AG08396 (cell line): Measurements from ENCODE around the gene TAS1R1.
"Not testable (repeated sequence)": the region's sequence is repeated elsewhere in the genome, so short reads cannot be mapped to it uniquely, and the experiment has no call there.

Source experiments
- DNase-seq: peaks from one replicate; pipeline ENCODE4 v3.0.0; 2012; ENCODE audit warnings: low spot score, mixed read lengths

Gene TAS1R1

DNA sequence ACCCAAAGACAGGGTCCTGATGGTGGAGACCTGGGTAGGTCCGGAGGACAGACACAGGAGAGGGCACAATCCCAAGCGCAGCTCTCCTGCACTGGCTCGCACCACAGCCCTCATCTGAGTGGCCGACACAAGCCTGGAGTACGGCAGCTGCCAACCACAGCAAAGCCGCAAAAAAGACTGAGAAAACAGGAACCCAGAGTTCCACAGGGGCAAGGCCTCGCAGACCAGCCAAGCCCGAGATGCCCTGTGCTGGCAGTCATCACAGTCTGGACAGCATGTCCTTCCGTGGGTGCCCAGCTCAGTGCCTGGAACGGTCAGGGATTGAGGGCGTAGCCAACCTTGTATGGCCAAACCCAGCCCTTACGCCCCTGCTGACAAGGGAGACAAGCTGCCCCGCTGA lies 36.1 kb downstream of the TAS1R1 start:
- no peak for DNase-seq

DNA sequence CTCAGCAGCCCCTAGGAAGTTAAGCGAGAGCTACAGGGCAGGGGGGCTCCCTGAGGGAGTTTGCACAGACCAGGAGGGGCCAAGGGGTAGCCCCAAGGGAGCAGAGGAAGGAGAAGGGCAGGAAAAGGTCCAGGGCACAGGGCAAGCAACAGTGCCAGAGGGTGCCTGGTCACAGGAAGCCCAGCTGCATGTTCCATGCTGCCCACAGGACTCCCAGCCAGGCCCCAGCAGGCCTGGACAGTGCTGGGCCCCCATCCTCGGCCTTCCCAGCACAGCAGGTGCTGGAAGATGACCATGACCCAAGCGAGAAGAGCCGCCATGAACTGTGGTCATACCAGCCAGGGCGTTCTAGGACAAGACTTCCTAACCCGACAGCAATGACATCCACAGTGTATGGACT lies 36.5 kb downstream of the TAS1R1 start:
- no peak for DNase-seq

- no peak for DNase-seq
Observed at GRCh38 chr1:6592441-6592840, 37.3 kb downstream of the TAS1R1 start.

DNA sequence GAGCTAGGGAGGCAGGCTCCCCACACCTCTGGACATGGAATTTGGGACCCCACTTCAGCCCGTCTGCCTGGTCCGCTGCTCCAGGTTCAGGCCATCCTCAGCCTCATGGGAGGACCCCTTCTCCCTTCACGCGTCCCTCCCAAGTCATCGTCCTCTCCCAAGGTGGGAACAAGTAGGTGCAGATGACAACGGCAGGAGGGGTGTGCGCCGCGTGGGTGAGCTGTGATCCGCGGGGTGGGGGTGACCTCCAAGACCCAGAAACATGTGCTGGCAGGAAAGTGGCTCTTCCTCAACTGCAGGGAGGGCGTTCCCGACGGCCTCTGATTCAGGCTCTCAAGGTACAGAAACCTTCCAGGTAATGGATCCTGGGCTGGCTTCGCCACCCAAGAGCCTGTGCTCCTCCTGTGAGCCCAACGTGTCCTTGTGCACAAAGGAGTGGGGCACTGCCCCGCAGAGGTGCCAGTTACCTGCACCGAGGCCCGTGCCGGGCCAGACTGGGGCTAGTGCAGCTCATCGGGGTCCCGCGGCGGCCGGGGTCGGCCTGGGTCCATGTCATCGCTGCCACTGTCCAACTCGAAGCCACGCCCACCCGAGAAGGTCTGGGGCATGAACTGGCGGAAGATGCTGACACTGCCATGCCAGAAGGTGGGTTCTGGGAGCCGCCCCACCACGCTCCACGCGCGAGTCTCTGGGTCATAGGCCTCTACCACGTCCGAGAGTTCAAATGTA lies 37.9 kb downstream of the TAS1R1 start:
- no peak for DNase-seq

- no peak for DNase-seq
Observed at GRCh38 chr1:6593810-6594209, 38.7 kb downstream of the TAS1R1 start.

- no peak for DNase-seq
Observed at GRCh38 chr1:6594977-6595740, 40.1 kb downstream of the TAS1R1 start.

DNA sequence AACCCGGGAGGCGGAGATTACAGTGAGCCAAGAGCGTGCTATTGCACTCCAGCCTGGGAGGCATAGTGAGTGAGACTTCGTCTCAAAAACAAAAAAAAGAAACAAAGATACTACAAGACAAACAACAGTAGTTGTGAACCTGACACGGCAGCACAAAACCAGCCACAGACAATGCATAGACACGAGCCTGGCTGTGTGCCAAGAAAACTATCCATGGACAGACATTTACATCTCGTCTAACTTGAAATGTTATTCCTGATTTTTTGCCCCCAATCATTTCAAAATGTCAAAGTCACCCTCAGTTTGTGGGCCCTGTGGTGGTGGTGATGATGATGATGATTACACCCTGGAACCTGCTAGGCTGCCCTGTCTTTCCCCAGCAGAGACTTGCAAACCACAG lies 41.2 kb downstream of the TAS1R1 start:
- no peak for DNase-seq

- no peak for DNase-seq
Observed at GRCh38 chr1:6596886-6597776, 42.0 kb downstream of the TAS1R1 start.

DNA sequence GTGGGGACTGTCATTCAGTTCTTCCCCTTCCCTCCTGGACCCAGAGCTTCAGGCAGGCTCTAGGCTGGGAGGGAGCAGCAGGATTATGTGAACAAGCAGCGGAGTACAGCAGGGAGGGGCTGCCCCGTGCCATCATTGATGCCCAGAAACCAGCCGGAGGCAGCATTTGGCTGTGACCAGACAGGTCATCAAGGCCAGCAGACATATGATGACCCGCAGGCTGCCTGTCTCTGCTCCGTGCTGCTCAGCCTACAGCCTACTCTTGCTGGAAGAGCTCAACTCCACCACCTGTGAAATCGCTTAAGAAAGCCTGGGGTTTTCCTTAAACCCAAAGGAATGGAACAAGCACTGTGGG lies 42.6 kb downstream of the TAS1R1 start:
- DNase-seq, result no peak

GRCh38 chr1:6599141-6599975 lies 44.3 kb downstream of the TAS1R1 start:
- no peak for DNase-seq

GRCh38 chr1:6599991-6600390 lies 44.9 kb downstream of the TAS1R1 start:
- not testable (repeated sequence) for DNase-seq

DNA sequence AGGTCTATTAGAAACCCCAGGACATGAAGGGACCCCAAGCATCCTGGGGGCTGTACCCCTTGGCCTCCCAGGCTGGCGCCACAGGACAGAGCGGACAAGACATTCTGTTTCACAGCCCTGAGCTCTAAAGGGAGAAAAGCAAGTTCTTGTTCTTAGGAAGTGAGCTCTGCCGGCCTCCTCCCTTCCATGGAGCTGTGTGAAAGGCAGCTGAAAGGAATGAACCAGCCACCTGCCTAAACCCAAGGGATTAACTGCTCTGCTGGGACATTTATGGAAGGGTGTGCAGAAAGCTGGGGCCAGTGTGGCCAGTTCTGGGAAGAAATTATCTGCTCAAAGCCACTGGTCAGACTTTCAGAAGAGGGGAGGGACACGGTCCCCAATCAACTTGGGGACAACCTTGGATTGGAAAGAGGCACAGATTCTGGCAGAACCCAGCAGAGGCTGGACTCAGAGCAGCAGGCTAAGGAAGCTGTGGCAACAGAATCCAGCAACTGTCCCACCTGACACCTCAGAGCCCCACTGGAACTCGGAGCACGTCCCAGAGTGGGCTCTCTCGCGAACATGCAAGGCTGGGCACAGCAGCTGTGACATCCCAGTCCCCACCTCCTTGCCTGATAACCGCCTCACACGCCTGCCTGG lies 45.4 kb downstream of the TAS1R1 start:
- no peak for DNase-seq

DNA sequence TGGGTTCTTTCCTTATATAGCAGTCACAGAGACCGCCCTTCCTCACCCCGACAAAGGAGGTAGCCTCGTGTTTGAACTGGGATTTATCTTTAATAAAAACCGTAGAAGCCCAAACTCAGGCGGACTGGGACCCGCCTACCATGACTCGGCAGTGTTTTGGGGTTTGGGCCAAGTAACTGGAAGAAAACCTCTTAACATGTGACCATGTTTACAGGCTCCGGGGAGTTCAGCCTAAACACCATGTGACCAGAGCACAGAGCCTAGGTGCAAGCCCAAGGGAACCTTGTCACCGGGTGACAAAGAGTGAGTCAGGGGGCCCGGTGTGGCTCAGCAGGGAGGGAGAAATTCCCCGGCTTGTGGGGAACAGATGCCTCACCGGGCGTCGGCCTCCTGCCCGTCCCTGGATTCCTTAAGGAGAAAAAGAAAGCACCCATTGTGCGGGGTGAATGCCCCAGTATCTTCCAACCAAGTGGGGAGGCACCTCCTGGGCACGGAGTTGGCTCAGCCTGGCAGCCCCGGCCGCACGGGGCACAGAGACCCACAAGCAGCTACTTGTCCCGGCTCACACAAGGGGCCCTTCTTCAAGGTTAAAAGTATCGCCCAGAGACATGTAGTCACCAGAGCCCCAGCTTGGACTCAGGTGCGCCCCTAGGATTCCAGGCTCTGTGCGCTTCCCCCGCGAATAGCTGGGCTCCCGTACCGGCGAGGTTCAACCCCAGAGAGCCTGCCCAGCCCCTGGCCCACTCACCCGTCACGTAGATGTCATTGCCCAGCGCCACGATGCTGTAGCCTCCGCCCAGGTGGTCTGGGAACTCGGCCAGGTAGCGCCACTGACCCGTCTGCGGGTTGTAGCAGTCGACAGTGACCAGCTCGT lies 46.2 kb downstream of the TAS1R1 start:
- peak; percentile 94 for DNase-seq

DNA sequence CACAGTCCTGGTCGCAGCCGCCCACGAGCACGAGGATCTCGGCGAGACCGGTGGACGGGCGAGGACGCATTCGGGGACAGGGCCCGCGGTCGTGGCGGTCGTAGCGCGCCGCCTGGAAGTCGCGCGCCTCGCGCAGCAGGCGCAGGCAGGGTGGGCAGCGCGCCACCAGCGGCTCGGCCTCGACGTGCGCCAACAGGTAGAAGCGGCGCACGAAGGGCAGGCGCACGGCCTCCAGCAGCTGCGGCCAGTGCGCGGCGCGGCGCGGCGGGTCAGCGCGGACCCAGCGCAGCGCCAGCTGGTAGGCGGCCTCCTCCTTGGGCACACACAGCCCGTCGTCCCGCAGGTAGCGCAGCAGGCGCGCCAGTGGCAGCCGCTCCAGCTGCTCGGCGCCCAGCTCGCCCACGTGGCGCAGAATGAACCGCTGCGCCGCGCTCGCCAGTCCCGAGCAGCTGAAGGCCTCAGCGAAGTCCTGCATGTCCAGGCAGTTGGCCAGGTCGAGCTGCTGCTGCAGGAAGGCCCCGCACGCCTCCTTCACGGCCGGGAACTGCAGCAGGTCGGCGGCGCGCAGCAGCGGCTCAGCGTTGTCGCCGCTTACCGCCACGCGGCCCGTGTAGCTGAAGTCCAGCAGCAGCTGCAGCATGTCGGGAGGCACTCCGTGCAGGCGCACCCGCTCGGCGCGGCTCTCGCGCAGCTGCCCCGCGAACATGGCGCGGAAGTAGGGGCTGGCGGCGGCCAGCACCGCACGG lies 47.0 kb downstream of the TAS1R1 start:
- DNase-seq, result peak; percentile 73

DNA sequence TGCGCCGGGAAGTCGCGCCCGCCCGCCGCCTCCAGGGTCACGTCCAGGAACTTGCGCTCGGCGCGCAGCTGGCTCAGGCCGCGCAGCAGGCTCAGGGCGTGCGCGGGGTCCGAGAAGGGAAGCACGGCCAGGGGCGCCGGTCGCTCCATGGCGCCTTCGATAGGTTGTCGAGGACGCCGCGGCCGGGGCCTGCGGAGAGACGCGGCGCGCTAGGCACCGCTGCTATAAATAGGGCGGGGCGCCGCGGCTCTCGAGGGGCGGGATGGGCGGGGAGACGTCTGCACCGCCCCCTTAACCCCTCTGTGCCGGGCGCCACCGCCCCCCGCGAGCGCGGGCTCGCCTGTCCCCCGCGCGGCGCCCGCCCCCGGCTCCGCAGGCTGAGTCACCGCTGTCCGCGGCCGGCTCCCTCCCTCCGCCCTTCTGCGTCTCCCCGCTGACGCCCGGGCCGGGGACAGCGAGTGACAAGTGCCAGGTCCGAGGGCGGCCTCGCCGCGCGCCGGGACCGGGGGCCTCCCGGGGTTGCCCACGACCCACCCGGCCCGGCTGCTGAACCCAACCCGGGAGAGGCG lies 47.6 kb downstream of the TAS1R1 start, which contains the start of gene KLHL21:
Gene KLHL21 (minus strand): TSS at position 201 of the 569 bp plus-strand sequence. CDS start 52 bp downstream, at position 149.
- peak; percentile 96 for DNase-seq

GRCh38 chr1:6603238-6603914 lies 48.3 kb downstream of the TAS1R1 start:
- DNase-seq, result peak; percentile 49

DNA sequence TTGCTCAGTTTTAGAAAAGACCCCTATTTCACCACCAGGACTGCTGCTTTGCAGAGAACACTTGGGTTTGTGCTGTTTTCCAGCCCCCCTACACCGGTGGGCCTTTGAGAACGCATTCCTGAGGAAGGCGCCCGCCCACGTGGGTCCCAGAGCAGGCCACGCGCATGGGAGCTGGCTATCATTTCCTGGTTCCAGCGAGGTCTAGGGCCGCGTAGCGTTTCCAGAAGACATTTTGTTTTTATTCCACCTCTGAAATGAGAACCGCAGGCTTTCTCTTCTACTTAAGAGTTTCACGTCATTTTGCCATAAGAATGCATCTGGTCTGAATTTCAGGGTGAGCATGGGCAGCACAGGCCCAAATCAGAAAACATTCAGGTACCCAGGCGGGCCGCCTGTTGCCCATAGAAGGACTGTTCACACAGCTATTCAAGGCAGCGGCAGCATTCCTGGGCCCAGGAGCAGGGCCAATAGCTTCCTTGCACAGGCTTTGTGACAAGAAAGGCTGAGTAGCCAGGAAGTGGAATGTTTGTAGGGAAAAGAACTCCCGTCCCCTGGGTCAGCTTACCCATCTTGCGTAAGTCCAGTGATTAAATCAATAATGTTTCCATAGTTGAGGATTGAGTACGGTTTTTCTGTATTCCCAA lies 48.9 kb downstream of the TAS1R1 start:
- peak; percentile 80 for DNase-seq
